ENCODE data around the gene TRAPPC5. TPM values are rescaled to one million over a fixed set of nuclear protein-coding genes. Genes with fewer than 3 reads are reported as not detected.

TRAPPC5 gene
- total RNA-seq, 8 experiments from 2014 or later: 54.1 to 192 (median 109) TPM

DNA sequence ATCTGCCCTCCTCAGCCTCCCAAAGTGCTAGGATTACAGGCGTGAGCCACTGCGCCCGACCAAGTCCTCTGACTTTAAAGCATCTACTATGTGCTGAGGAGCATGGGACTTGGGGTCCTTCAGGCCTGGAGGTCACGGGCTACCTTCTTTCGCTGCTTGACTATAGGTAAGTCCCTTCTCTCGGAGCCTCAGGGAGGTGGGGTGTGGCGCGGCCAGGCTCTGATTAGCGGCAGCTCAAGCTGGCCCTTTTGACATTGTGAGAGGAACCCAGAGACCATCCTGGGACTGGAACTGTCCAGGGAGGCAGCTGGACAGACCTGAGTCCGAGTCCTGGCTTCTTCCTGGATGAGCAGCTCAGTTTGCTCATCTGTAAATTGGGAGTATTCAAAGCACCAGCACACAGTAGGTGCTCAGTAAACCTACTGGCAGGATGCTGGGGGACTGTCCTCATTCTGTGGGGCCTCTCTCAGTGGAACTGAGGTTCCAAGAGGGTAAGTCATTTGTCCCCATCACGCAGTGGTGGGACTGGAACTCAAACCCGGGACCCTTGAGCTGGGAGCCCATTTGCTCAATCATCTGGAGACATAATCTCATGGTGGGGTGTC is 20.5 kb downstream of the TRAPPC5 start:
- Histone ChIP-seq H3K4me1 (replicated peaks in 1 of 2) (no peaks in the 10 kb centered on the region), H3K27ac (no peak overlapping the region), H3K4me3 (no peak overlapping the region)
- in situ Hi-C loops (cut with MboI; ENCODE audit: low pct_unique_long_range_greater_than_20kb in 2 of 9, low sequenced_read_pairs in 9 of 9, unreplicated experiment in 9 of 9): no loop called here
- no peak for ATAC-seq (replicated peaks in 6 of 8)
- 59 to 93% (median 82%) methylated on average over 2 to 6 of the region's 12 CpGs; no CpG with 5 or more reads in 3 of the 10 experiments for WGBS, 10 experiments

- Histone ChIP-seq H3K4me3 (no peak within 1 kb of the TSS), H3K27ac (no peak within 1 kb of the TSS), H3K4me1 (replicated peaks in 1 of 2) (no peaks in the 10 kb centered on the region)
- in situ Hi-C loops (cut with MboI; ENCODE audit: low pct_unique_long_range_greater_than_20kb in 2 of 9, low sequenced_read_pairs in 9 of 9, unreplicated experiment in 9 of 9): no loop called here
- 20 to 90% (median 41%) methylated on average over 1 to 10 of the region's 20 CpGs; no CpG with 5 or more reads in 4 of the 10 experiments for WGBS, 10 experiments
- no peak for ATAC-seq (replicated peaks in 6 of 8)
Observed at GRCh38 chr19:7701654-7702457, 21.2 kb downstream of the TRAPPC5 start, which contains the start of gene FCER2. Gene FCER2, minus strand, starts transcription at chr19:7702131. Its CDS starts 2,371 bp downstream, at chr19:7699760.

GRCh38 chr19:7703332-7703731 is 22.7 kb downstream of the TRAPPC5 start:
- Histone ChIP-seq H3K27ac (no peak overlapping the region), H3K4me3 (no peak overlapping the region), H3K4me1 (replicated peaks in 1 of 2) (no peaks in the 10 kb centered on the region)
- 50 to 75% methylated on average over 2 to 4 of the region's 8 CpGs; no CpG with 5 or more reads in 8 of the 10 experiments for WGBS, 10 experiments
- no peak for ATAC-seq (replicated peaks in 6 of 8)
- in situ Hi-C loops (cut with MboI; ENCODE audit: low pct_unique_long_range_greater_than_20kb in 2 of 9, low sequenced_read_pairs in 9 of 9, unreplicated experiment in 9 of 9): no loop called here

DNA sequence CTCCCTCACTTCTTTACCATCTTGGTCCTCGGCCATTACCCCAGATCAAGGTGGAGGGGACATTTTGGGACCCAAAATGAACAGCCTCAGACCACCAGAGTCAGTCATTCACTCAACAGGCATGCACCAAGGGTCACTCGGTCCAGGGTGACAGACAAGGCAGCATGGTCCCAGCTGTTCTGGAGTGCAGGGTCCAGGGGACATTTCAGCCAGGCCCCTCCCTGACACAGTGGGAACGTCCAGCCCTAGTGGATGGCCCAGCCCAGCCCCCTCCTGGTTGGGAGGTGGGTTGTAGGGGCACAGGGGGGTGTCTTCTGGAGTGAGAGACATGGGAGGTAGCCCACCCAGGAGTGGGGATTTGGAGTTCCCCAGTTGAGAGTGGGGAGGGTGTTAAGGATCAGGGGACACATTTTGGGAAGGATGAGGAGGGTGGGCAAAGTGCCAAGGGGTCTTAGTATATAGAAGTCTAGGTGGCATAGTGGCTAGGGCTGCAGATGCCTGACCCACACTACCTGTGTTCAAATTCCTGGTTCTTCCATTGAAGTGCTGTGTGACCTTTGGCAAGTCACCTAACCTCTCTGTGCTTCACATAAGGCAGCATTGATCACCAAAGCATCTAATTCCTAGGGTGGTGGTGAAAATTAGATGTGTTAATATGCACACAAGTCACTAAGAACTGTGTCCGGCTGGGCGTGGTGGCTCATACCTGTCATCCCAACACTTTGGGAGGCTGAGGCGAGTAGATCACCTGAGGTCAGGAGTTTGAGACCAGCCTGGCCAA is 23.8 kb downstream of the TRAPPC5 start:
- Histone ChIP-seq H3K27ac (no peak overlapping the region), H3K4me3 (no peak overlapping the region), H3K4me1 (replicated peaks in 1 of 2) (no peaks in the 10 kb centered on the region)
- WGBS, 10 experiments: 33 to 100% (median 79%) methylated on average over 1 to 3 of the region's 6 CpGs; no CpG with 5 or more reads in 4 of the 10 experiments
- ATAC-seq (replicated peaks in 6 of 8): no peak
- in situ Hi-C loops (cut with MboI; ENCODE audit: low pct_unique_long_range_greater_than_20kb in 2 of 9, low sequenced_read_pairs in 9 of 9, unreplicated experiment in 9 of 9): no loop called here

- H3K27ac ChIP-seq: no peak overlapping the region
- no peak overlapping the region for H3K4me3 ChIP-seq
- no peaks in the 10 kb centered on the region for H3K4me1 ChIP-seq (replicated peaks in 1 of 2)
- in situ Hi-C loops (cut with MboI; ENCODE audit: low pct_unique_long_range_greater_than_20kb in 2 of 9, low sequenced_read_pairs in 9 of 9, unreplicated experiment in 9 of 9): no loop called here
- no peak for ATAC-seq (replicated peaks in 6 of 8)
- 40 to 100% (median 63%) methylated on average over 1 to 5 of the region's 24 CpGs; no CpG with 5 or more reads in 2 of the 10 experiments for WGBS, 10 experiments
Observed at GRCh38 chr19:7705387-7706187, 25.0 kb downstream of the TRAPPC5 start.

DNA sequence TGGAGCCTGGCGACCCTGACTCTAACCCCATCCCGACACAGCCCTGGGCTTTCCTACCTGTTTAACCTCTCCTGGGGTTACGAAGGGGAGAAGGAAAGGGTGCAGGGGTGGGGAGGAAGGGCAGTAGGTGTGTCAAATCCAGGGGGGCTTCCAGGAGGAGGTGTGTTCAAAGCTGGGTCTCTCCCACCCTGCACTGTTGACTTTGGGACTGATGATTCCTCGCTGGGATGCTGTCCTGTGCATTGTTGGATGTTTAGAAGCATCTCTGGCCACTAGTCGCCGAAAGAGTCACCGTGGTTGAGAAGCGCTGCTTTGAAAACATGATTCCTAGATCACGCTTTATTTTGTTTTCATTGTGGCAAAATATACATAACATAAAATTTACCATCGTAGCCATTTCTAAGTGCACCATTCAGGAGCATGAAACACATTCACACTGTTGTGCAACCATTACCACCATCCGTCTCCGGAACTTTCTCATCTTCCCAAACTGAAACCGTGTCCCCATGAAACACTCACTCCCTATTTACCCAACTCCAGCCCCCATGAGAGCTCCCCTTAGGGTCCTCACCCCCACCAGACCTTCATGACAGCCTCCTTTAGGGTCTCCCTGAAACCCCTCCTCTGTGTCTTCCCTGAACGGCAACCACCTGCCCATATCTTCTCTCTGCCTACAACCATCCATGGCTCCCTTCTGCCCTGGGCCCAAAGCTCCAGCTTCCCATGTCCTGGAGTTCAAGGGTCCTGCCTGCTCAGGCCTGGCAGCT is 25.7 kb downstream of the TRAPPC5 start:
- in situ Hi-C loops (cut with MboI; ENCODE audit: low pct_unique_long_range_greater_than_20kb in 2 of 9, low sequenced_read_pairs in 9 of 9, unreplicated experiment in 9 of 9): no loop called here
- H3K27ac ChIP-seq: no peak overlapping the region
- WGBS, 10 experiments: 60 to 81% (median 71%) methylated on average over 1 to 8 of the region's 14 CpGs; no CpG with 5 or more reads in 4 of the 10 experiments
- H3K4me3 ChIP-seq: no peak overlapping the region
- no peaks in the 10 kb centered on the region for H3K4me1 ChIP-seq (replicated peaks in 1 of 2)
- ATAC-seq (replicated peaks in 6 of 8): no peak

DNA sequence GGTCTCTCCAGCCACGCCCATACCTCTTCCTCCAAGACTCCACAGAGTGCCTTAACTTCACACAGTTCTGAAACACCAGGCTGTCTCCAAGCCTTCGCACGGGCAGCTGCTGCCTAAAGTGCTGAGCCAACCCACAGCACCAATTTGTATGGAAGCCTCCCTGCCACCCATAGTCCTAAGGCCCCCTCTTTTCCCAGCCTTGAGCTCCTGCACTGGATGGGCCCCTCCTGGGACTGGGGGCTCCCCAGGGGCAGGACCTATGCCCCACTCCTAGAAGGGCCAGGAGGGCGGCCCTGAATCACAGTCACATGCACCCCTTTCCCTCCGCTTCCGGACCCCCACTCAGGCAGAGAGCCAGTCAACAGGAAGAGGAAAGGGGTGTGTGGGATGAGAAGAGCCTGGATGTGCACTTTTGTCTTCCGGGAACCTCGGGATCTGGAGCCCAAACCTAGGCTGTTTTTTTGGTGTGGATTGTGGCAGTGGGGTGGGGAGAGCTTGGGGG is 26.4 kb downstream of the TRAPPC5 start:
- in situ Hi-C loops (cut with MboI; ENCODE audit: low pct_unique_long_range_greater_than_20kb in 2 of 9, low sequenced_read_pairs in 9 of 9, unreplicated experiment in 9 of 9): no loop called here
- Histone ChIP-seq H3K27ac (no peak overlapping the region), H3K4me1 (replicated peaks in 1 of 2) (no peaks in the 10 kb centered on the region), H3K4me3 (no peak overlapping the region)
- 0 to 60% (median 33%) methylated on average over 1 to 5 of the region's 8 CpGs; no CpG with 5 or more reads in 5 of the 10 experiments for WGBS, 10 experiments
- no peak for ATAC-seq (replicated peaks in 6 of 8)

GRCh38 chr19:7709932-7710460 is 29.4 kb downstream of the TRAPPC5 start:
- 0 to 80% (median 60%) methylated on average over 1 of the region's 10 CpGs; no CpG with 5 or more reads in 6 of the 10 experiments for WGBS, 10 experiments

GRCh38 chr19:7710616-7711015 is 30.0 kb downstream of the TRAPPC5 start:
- WGBS, 10 experiments: 18 to 90% (median 77%) methylated on average over 3 to 5 of the region's 5 CpGs; no CpG with 5 or more reads in 1 of the 10 experiments
- Histone ChIP-seq H3K4me1 (replicated peaks in 1 of 2) (no peaks in the 10 kb centered on the region), H3K4me3 (no peak overlapping the region), H3K27ac (no peak overlapping the region)
- no peak for ATAC-seq (replicated peaks in 6 of 8)
- in situ Hi-C loops (cut with MboI; ENCODE audit: low pct_unique_long_range_greater_than_20kb in 2 of 9, low sequenced_read_pairs in 9 of 9, unreplicated experiment in 9 of 9): no loop called here

More at GRCh38 chr19:7709932-7710460, 29.4 kb downstream of the TRAPPC5 start:
- H3K4me3 ChIP-seq: no peak overlapping the region
- ATAC-seq (replicated peaks in 6 of 8): no peak
- H3K27ac ChIP-seq: no peak overlapping the region
- in situ Hi-C loops (cut with MboI; ENCODE audit: low pct_unique_long_range_greater_than_20kb in 2 of 9, low sequenced_read_pairs in 9 of 9, unreplicated experiment in 9 of 9): no loop called here
- no peaks in the 10 kb centered on the region for H3K4me1 ChIP-seq (replicated peaks in 1 of 2)

- WGBS, 10 experiments: 40 to 86% methylated on average over 1 of the region's 1 CpG; no CpG with 5 or more reads in 8 of the 10 experiments
- in situ Hi-C loops (cut with MboI; ENCODE audit: low pct_unique_long_range_greater_than_20kb in 2 of 9, low sequenced_read_pairs in 9 of 9, unreplicated experiment in 9 of 9): no loop called here
- no peak for ATAC-seq (replicated peaks in 6 of 8)
Observed at GRCh38 chr19:7715671-7716070, 35.0 kb downstream of the TRAPPC5 start.

DNA sequence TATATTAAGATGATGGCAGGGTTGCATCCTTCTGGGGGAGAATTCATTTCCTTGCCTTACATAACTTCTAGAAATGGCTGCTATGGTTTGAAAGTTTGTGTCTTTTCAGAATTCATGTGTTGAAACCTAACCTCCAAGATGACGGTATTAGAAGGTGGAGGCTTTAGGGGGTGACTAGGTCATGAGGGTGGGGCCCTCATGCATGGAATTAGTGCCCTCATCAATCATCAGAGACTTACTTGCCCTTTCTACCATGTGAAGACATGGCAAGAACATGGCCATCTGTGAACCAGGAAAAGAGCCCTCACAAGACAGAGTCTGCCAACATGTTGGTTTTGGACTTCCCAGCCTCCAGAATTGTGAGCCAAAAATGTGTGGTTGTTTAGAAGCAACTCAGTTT is 36.1 kb downstream of the TRAPPC5 start:
- in situ Hi-C loops (cut with MboI; ENCODE audit: low pct_unique_long_range_greater_than_20kb in 2 of 9, low sequenced_read_pairs in 9 of 9, unreplicated experiment in 9 of 9): no loop called here
- no peak for ATAC-seq (replicated peaks in 6 of 8)
- Histone ChIP-seq H3K27ac (no peak overlapping the region), H3K4me1 (replicated peaks in 1 of 2) (no peaks in the 10 kb centered on the region), H3K4me3 (no peak overlapping the region)
- WGBS, 10 experiments: 0 to 67% (median 54%) methylated on average over 1 of the region's 1 CpG; no CpG with 5 or more reads in 4 of the 10 experiments

More at GRCh38 chr19:7715671-7716070, 35.0 kb downstream of the TRAPPC5 start:
- Histone ChIP-seq H3K27ac (no peak overlapping the region), H3K4me3 (no peak overlapping the region), H3K4me1 (replicated peaks in 1 of 2) (no peaks in the 10 kb centered on the region)
